ENCODE results near the gene LKAAEAR1.
"Not testable (repeated sequence)": the region's sequence is repeated elsewhere in the genome, so short reads cannot be mapped to it uniquely, and the experiment has no call there.

The LKAAEAR1 gene

GRCh38 chr20:64083804-64084684 is at the start of gene LKAAEAR1:
TSS of gene LKAAEAR1 (minus strand) at chr20:64084398. CDS start at chr20:64084219, 179 bp downstream.
- no peak for DNase-seq (ENCODE audit: low read depth)

GRCh38 chr20:64131406-64131805 is 47.2 kb upstream of the LKAAEAR1 start:
- peak; percentile 9 for DNase-seq (ENCODE audit: low read depth)

DNA sequence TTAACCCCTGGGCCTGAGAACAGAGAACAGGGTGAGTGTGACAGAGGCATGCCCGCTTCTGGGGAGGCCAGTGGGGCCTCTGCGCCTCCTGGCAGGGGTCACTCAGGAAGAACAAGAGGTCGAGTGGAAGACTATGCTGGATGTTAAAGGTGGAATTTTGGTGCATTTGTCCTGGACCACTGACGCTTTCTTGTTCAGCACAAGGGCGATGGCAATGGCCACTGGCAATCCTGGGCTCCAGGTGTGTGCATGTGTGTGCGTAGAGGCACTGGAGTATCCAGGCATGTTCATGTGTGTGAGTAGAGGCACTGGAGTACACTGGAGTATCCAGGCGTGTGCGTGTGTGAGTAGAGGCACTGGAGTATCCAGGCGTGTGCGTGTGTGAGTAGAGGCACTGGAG is 46.7 kb upstream of the LKAAEAR1 start:
- no peak for DNase-seq (ENCODE audit: low read depth)

- no peak for DNase-seq (ENCODE audit: low read depth)
These were observed 46.1 kb upstream of the LKAAEAR1 start for GRCh38 chr20:64130271-64130670.

- DNase-seq (ENCODE audit: low read depth), result no peak
These were observed 45.1 kb upstream of the LKAAEAR1 start for GRCh38 chr20:64129146-64129782.

- DNase-seq (ENCODE audit: low read depth), result not testable (repeated sequence)
These were observed 39.3 kb upstream of the LKAAEAR1 start for GRCh38 chr20:64123517-64123916.

DNA sequence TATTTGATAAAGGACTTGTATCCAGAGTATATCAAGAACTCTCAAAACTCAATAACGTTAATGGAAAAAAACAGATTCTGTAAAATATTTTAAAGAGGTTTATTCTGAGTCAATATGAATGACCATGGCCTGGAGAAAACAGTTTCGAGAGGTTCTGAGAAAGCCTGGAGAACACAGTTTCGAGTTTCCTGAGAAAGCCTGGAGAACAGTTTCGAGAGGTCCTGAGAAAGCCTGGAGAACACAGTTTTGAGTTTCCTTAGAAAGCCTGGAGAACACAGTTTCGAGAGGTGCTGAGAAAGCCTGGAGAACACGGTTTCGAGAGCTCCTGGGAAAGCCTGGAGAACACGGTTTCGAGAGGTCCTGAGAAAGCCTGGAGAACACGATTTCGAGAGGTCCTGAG is 38.7 kb upstream of the LKAAEAR1 start:
- DNase-seq (ENCODE audit: low read depth), result not testable (repeated sequence)

GRCh38 chr20:64121586-64121985 is 37.4 kb upstream of the LKAAEAR1 start:
- DNase-seq (ENCODE audit: low read depth), result no peak

- DNase-seq (ENCODE audit: low read depth), result no peak
These were observed 35.6 kb upstream of the LKAAEAR1 start for GRCh38 chr20:64119681-64120341.

- DNase-seq (ENCODE audit: low read depth), result no peak
These were observed 35.1 kb upstream of the LKAAEAR1 start for GRCh38 chr20:64119301-64119680.

- not testable (repeated sequence) for DNase-seq (ENCODE audit: low read depth)
These were observed 33.2 kb upstream of the LKAAEAR1 start for GRCh38 chr20:64117432-64117777.

- no peak for DNase-seq (ENCODE audit: low read depth)
These were observed 32.6 kb upstream of the LKAAEAR1 start for GRCh38 chr20:64116541-64117431.

GRCh38 chr20:64116016-64116415 is 31.8 kb upstream of the LKAAEAR1 start:
- no peak for DNase-seq (ENCODE audit: low read depth)

DNA sequence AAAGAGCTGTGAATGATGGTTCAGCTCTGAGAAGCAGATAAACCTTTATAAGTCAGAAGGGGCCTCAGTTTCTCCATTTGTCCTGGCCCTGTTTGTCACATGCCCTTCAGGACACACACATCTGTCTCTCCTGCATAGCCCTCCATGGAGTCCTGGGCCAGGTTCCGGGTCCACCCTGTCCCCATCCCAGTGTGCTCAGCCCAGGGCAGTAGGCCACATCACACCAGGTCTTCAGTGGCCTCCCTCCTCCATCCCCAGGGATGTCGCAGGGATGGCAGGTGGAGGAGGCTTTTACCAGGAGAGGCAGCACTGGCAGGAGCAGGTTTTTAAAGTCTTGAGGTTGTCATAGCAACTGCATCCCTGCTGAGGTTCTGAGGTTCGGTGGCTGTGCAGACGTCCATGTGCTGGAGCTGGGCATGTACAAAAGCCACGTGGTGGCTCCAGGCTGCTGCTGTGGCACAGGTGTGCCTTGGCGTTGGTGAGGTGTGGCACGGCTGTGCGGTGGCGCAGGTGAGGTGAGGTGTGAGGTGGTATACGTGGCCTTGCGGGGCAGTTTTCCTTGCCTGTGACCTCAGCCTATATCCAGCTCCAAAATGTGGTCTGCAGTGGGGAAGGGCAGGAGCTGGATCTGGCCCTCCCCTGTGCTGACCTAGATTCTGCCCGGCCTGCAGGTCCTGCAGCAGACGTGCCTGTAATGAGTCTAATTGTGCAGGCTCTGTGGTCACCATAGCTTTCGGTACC is 31.1 kb upstream of the LKAAEAR1 start:
- DNase-seq (ENCODE audit: low read depth), result no peak

- no peak for DNase-seq (ENCODE audit: low read depth)
These were observed 30.3 kb upstream of the LKAAEAR1 start for GRCh38 chr20:64114356-64114971.

DNA sequence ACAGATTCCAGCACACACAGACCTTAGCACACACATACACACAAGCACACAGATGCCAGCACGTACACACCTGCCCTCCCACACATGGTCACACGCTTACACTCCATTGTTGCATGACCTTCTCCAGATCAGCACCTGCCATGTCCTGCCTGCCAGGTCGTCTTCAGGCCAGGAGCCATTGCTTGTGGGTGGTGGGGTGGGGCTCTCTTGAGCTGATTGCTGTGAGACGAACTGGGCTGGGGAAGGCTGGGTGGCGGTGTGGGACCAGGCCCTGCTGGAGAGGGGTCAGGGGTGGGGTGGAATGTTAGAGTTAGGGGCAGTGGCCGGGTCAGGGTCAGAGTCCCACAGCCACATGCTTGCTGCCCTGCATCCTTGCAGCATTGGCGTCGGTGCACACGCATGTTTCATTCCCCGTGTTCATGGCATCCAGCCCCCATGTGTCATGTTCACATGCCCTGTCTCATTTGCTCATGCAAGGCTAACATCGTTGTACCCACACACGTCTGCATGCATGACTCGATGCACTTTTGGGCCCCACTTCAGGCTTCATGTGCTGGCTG is 29.7 kb upstream of the LKAAEAR1 start:
- DNase-seq (ENCODE audit: low read depth), result no peak

DNA sequence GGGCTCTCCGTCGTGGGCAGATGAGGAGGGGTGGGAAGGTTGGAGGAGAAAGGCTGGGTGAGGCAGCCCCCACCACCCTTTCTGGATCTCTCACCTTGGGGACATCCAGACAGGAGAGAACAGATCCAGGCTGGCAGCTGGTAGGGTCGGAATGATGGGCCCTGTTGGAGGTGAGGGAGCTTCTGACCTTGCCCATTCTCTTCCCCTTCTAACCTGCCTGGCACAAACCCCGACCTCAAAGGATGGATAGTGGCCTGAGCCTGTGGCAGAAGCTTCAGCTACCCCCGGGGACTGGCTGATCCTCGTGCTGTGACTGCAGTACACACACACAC is 29.2 kb upstream of the LKAAEAR1 start:
- DNase-seq (ENCODE audit: low read depth), result no peak

DNA sequence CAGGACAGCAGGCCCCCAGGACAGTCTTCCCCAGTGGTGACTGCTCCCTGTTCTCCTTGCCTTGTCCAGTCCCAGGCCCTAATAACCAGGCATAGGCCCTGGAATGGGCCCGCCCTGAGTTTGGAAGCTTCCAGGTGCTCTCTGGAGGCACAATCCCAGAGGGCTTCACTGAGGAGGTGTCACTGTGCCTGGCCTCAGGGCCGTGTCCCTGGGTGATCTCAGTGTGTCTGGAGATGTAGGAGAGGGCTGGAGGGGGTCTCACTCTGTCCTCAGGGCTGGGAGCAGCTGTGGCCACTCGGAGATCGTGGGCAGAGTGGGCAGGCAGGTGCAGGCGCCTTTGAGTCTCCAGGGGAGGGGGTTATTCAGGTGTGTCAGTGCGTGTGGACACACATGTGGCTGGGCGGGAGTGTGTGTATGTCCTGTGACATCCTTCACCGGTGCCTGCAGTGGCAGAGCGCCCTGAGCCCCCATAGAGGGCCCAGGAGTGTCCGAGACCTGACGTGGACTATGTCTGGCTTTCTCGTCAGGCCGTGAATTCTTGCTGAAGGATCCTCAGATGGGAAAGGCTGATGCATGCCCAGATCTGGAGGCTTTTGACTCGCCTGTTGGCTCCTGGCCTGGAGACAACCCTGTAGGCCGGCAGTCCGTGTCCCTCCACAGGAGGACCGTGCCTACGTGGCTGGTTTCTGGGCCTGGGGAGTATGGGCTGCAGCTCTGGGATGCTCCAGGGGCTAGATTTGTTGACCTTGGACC is 28.7 kb upstream of the LKAAEAR1 start:
- no peak for DNase-seq (ENCODE audit: low read depth)

DNA sequence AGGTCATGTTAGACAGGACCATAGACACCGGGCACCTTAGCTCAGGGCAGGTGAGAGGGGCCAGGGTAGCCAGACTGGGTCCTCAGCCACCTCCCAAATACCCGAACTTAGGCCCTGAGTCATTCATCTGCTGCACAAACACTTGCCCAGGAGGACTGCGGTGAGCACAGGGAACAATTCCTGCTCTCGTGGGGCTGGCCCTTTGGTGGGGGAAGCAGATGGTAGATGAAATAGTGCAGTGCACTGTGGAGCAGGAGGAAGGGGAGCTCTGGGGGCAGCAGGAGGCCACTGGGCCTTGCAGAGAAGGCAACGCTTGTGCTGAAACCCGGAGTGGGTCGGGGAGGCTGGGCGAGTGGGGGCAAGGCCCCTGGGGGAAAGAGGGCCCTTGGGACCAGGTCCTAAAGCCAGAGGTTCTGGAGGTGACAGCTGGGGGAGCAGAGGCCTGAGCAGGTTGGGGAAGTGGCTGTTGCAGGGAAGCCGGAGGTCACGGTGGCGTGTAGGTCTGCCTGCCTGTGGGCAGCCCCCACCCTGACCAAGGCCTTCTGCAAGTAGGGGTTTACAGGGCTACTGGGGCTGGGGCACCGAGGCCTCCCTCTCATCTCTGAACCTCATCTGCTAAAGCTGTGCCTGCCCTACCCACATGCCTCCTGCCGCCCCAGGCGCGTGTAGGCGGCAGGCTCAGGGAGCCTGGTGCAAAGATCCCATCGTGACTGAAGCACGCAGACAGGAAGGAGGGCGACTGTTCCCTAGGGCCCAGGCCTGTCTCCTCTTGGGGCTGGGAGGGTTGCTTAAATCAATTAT is 27.8 kb upstream of the LKAAEAR1 start:
- DNase-seq (ENCODE audit: low read depth), result no peak

Data from iris pigment epithelial cell (primary cell).